Brain pericyte (primary cell): ENCODE results near the gene MZB1.
"Not testable (repeated sequence)": the region's sequence is repeated elsewhere in the genome, so short reads cannot be mapped to it uniquely, and the experiment has no call there.

ENCODE experiments used
- DNase-seq: peaks from one replicate; pipeline ENCODE4 v3.0.0-alpha.2; 2012; ENCODE audit warnings: low read depth, low spot score

MZB1 gene

GRCh38 chr5:139410993-139411828, 21.5 kb upstream of the MZB1 start:
- no peak for DNase-seq

GRCh38 chr5:139410121-139410992, 20.6 kb upstream of the MZB1 start:
- no peak for DNase-seq

GRCh38 chr5:139409116-139409515, 19.4 kb upstream of the MZB1 start:
- not testable (repeated sequence) for DNase-seq

- DNase-seq: no peak
These were observed 18.5 kb upstream of the MZB1 start for GRCh38 chr5:139408191-139408590.

- DNase-seq: no peak
These were observed 17.8 kb upstream of the MZB1 start for GRCh38 chr5:139407517-139407916.

GRCh38 chr5:139406963-139407362, 17.2 kb upstream of the MZB1 start:
- no peak for DNase-seq

GRCh38 chr5:139404484-139404840, 14.7 kb upstream of the MZB1 start:
- DNase-seq: no peak

GRCh38 chr5:139403787-139404483, 14.2 kb upstream of the MZB1 start, which contains the start of gene SPATA24:
TSS of gene SPATA24 (minus strand) at chr5:139404089. CDS start at chr5:139404060, 29 bp downstream.
- peak; percentile 95 for DNase-seq

GRCh38 chr5:139403418-139403786, 13.7 kb upstream of the MZB1 start:
- DNase-seq: no peak

- no peak for DNase-seq
These were observed 12.9 kb upstream of the MZB1 start for GRCh38 chr5:139402561-139403158.

GRCh38 chr5:139401546-139401945, 11.8 kb upstream of the MZB1 start:
- no peak for DNase-seq

GRCh38 chr5:139399501-139400121, 9.9 kb upstream of the MZB1 start:
- no peak for DNase-seq

GRCh38 chr5:139397921-139398320, 8.2 kb upstream of the MZB1 start:
- no peak for DNase-seq

GRCh38 chr5:139396691-139397090, 7.0 kb upstream of the MZB1 start:
- no peak for DNase-seq

GRCh38 chr5:139395844-139396640, 6.3 kb upstream of the MZB1 start:
- DNase-seq: no peak

GRCh38 chr5:139394654-139395566, 5.2 kb upstream of the MZB1 start, which contains the start of gene PROB1:
TSS of gene PROB1 (minus strand) at chr5:139395104. CDS start at chr5:139395081, 23 bp downstream.
- DNase-seq: no peak

- DNase-seq: no peak
These were observed 4.5 kb upstream of the MZB1 start for GRCh38 chr5:139394123-139394653.

GRCh38 chr5:139393497-139394122, 3.9 kb upstream of the MZB1 start:
- DNase-seq: no peak
